GM12891 (cell line): ENCODE data around the gene GRIFIN.

Experiments
- POLR2A ChIP-seq: IDR thresholded peaks from 2 replicates; pipeline ENCODE4 v1.6.1; 2011; ENCODE audit warnings: low read depth, low read length, control low read depth
- POLR2AphosphoS5 ChIP-seq: IDR thresholded peaks from 2 replicates; pipeline ENCODE4 v1.6.1; 2011; ENCODE audit warnings: low read depth, low read length, control low read depth
- POU2F2 ChIP-seq: IDR thresholded peaks from 2 replicates; pipeline ENCODE4 v1.6.1; 2011; ENCODE audit warnings: low read depth, mild to moderate bottlenecking, control low read depth, low read length, moderate library complexity
- SPI1 ChIP-seq: IDR thresholded peaks from 2 replicates; pipeline ENCODE4 v1.6.1; 2011; ENCODE audit warnings: low read depth, low read length, control low read depth
- TAF1 ChIP-seq: IDR thresholded peaks from 2 replicates; pipeline ENCODE4 v1.6.1; 2011; ENCODE audit warnings: low read depth, low read length, control low read depth

GRCh38 chr7:2433713-2434550 is 42.3 kb downstream of the GRIFIN start:
- TF ChIP-seq POLR2AphosphoS5 = no peak
- TF ChIP-seq SPI1 = no peak
- TF ChIP-seq POLR2A = no peak
- TF ChIP-seq TAF1 = no peak
- TF ChIP-seq POU2F2 = no peak
